Ovary (tissue), 9 donors: ENCODE data around the gene GLI3. TPM values are rescaled to one million over a fixed set of nuclear protein-coding genes. Genes with fewer than 3 reads are reported as not detected.

Experiments used
- DNase-seq, 5 donors: peaks; one replicate each; pipeline ENCODE4 v3.0.0-alpha.2; 2019 to 2020
- H3K27ac ChIP-seq, 2 donors: fragments of 200-600 bp; one replicate each; pipeline versions ENCODE4 v1.5.1 to v1.8.0; 2019 to 2022
- H3K27me3 ChIP-seq: fragments of 200-600 bp; one replicate; pipeline ENCODE4 v1.8.0; 2022
- H3K36me3 ChIP-seq: fragments of 200-600 bp; sonication (generic); one replicate; pipeline ENCODE4 v1.5.1; 2019
- H3K4me1 ChIP-seq: one replicate; pipeline ENCODE4 v1.8.1; 2013; ENCODE audit warnings: mild to moderate bottlenecking, moderate library complexity; ENCODE audit not compliant: insufficient read depth
- H3K4me3 ChIP-seq: fragments of 200-600 bp; sonication (generic); one replicate; pipeline ENCODE4 v1.5.1; 2017
- H3K9me3 ChIP-seq, 2 donors: fragments of 200-600 bp in 1 of 2; sonication (generic) in 1 of 2; one replicate each; pipeline versions ENCODE4 v1.5.1 to v1.8.1; 2013 to 2019; ENCODE audit warnings: mild to moderate bottlenecking in 1 of 2, moderate library complexity in 1 of 2
- EP300 ChIP-seq: sonication (generic); formaldehyde crosslinking; IDR thresholded peaks from one replicate; pipeline ENCODE4 v1.6.1; 2017; ENCODE audit warnings: antibody characterized with exemption
- POLR2A ChIP-seq: fragments of 450-650 bp; IDR thresholded peaks from one replicate; pipeline ENCODE4 v1.6.1; 2017; ENCODE audit warnings: antibody characterized with exemption, mild to moderate bottlenecking, moderate library complexity
- WGBS, 3 donors: extraction: QIAGEN DNeasy Blood & Tissue Kit in 1 of 3; methylation state at CpG; one replicate each; pipeline versions ENCODE4 v1.1.5 to v1.1.7; 2013 to 2017; 5-methylcytosine and 5-hydroxymethylcytosine counted together
- intact Hi-C, 4 donors: fragments of 100-400 bp; cut with DNase I; formaldehyde crosslinking; loops; one replicate each; pipeline versions ENCODE4 v1.11.0 to v1.15.1; 2022 to 2023
- polyA plus RNA-seq, 2 donors: library from polyadenylated mRNA; stranded (reverse); fragments of 200-250 nt in 1 of 2; fragments of 350-450 nt in 1 of 2; fragmentation: Illumina TruSeq in 1 of 2; extraction: RNeasy Lipid Tissue Mini Kit (QIAGEN cat#74804) in 1 of 2; gene quantifications; one replicate each; pipeline ENCODE4 v1.2.3, GENCODE V29; 2013 to 2014
- total RNA-seq, 7 donors: library from RNA; depleted of rRNA in 2 of 7; stranded (reverse); fragments of >200 nt in 2 of 7; fragmentation: NEBNext Ultra II Directional in 3 of 7; extraction: Animal tissue kit (Norgen Biotek cat#: 25700) in 3 of 7; gene quantifications; one replicate each; pipeline versions ENCODE4 v1.1.0 to v1.2.4, GENCODE V29; 2016 to 2023
- TF ChIP-seq, protein P1 (sequence below), 3 donors: fragments of 450-650 bp in 2 of 3; fragments of 200-600 bp in 1 of 3; IDR thresholded peaks; one replicate each; pipeline versions ENCODE4 v1.5.1 to v1.8.0; 2016 to 2022; ENCODE audit warnings: antibody characterized with exemption in 3 of 3, mild to moderate bottlenecking in 1 of 3
- donor health status: DM: no; HTN: no; CAD: no; lungs with moderate emphysema.
- donor health status: DM: no; HTN: no; CAD: no.
- donor health status: Bipolar disorder and iron deficiency.
- donor health status: DM: yes; HTN: yes; CAD: no.
- donor health status: DM: no; HTN: no; CAD: no.
- donor health status: DM: yes; HTN: yes; CAD: no.

Gene GLI3
- total and polyA plus RNA-seq, 9 donors = 9.5 to 67.1 (median 50.5) TPM

DNA sequence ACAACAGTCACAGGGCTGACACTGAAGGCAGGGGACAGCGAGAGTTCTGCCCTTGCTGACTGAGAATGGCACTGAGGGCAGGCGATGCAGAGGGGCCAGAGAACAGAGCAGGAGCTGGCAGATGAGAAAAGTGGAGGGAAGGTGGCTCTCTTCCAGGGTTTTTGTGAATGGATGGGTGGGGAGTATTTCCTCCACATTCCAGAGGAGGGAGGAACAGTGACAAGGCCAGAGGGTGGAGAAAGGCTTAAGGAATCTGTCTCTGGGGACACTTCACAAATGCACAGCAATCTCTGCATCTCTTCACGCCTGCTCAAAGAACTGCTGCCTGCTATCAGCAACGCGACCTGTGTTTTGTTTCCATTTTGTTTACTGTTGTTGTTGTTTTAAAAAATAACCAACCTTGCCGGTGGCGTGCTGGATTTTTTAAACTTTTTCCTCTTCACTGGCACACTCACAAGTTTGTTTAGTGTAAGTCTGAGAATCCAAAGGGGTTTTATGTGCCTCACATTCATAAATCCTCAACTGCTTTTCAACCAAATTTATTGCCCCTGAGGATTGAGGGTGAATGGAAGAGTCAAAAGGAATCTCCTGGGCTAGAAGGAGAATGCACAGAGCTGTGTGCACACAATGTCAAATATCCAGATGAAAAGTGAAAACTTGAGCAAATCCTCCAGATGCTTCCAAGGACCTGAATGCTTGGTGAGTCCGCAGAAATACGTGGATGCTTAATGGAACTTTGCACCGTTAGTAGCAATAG, 129.3 kb downstream of the GLI3 start:
- H3K36me3 ChIP-seq = no peaks in the 10 kb centered on the region
- intact Hi-C loops = no loop called here
- no peaks in the 10 kb centered on the region for H3K9me3 ChIP-seq
- H3K27ac ChIP-seq = no peak overlapping the region
- WGBS, 3 donors = 53 to 54% (median 54%) methylated on average over 10 of the region's 10 CpGs
- H3K27me3 ChIP-seq = no peaks in the 10 kb centered on the region
- peaks cover 4% of the 10 kb centered on the region for H3K4me1 ChIP-seq
- TF ChIP-seq, protein P1, sequence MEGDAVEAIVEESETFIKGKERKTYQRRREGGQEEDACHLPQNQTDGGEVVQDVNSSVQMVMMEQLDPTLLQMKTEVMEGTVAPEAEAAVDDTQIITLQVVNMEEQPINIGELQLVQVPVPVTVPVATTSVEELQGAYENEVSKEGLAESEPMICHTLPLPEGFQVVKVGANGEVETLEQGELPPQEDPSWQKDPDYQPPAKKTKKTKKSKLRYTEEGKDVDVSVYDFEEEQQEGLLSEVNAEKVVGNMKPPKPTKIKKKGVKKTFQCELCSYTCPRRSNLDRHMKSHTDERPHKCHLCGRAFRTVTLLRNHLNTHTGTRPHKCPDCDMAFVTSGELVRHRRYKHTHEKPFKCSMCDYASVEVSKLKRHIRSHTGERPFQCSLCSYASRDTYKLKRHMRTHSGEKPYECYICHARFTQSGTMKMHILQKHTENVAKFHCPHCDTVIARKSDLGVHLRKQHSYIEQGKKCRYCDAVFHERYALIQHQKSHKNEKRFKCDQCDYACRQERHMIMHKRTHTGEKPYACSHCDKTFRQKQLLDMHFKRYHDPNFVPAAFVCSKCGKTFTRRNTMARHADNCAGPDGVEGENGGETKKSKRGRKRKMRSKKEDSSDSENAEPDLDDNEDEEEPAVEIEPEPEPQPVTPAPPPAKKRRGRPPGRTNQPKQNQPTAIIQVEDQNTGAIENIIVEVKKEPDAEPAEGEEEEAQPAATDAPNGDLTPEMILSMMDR (IDR thresholded peaks at IDR 0.05) = no peak
- TF ChIP-seq POLR2A (no peak), EP300 (no peak)
- no peak overlapping the region for H3K4me3 ChIP-seq
- no peak for DNase-seq

DNA sequence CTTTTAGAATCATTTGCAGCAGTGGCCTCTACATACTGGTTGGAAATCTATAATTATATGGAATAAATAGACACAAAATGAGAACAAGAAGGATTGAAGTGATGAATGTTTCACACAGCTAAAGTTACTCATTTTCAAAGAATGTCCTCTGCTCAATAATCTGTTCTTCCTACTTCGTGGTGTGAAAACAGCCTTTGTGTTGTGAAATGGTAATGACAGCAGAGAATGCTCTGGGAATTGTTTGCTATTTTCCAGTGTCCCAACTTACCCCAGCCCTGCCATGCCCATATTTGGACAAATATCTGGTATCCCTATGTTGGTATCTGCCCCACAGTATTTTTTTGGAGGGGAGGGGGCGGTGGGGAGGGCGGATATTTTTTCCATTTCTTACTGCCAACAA, 130.4 kb downstream of the GLI3 start:
- peaks cover 4% of the 10 kb centered on the region for H3K4me1 ChIP-seq
- intact Hi-C loops = no loop called here
- H3K27me3 ChIP-seq = no peaks in the 10 kb centered on the region
- DNase-seq = no peak
- TF ChIP-seq POLR2A (no peak), EP300 (no peak)
- TF ChIP-seq, protein P1 (IDR thresholded peaks at IDR 0.05) = no peak
- no peaks in the 10 kb centered on the region for H3K36me3 ChIP-seq
- H3K27ac ChIP-seq = no peak overlapping the region
- H3K4me3 ChIP-seq = no peak overlapping the region
- no peaks in the 10 kb centered on the region for H3K9me3 ChIP-seq
- 70 to 78% (median 78%) methylated on average over 3 of the region's 3 CpGs for WGBS, 3 donors

DNA sequence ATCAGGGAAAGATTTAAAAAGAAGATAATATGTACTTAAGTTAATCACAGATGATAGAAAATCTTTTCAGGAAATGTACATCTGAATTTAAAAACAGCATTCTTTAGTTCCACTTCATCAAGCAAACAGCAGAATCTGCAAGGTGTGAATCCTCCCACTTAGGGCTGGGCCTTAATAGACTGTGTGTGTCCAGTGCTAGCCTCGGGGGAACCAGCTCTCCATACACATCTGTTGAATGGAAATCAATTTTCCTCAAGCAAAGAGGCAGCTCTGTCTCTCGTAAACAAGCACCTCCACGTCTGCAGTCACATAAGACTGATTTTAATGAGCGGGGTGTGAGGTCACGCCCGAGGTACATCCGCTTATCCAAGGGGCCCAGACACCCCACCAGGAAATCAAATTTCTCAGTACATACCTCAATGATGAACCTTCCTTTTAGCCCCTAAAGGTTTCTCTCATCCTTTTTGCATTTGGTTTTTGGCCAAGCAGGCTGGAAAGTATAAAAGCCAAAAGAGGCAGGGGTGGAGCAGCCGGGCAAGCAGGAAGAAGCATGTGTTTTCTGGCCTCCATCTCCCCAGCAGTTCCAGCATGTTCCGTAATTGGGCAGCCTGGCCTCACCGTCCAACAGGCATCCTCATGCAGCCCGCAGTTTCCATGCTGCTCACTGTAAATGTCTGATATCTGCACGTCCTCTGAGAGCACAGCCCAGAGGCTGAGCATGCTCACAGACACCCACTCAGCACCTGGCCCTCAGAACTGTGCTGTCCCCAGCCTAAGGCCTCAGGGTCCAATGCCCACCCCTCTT, 131.3 kb downstream of the GLI3 start:
- Histone ChIP-seq H3K36me3 (no peaks in the 10 kb centered on the region), H3K9me3 (no peaks in the 10 kb centered on the region), H3K27ac (no peak overlapping the region), H3K27me3 (no peaks in the 10 kb centered on the region), H3K4me1 (peaks cover 4% of the 10 kb centered on the region), H3K4me3 (no peak overlapping the region)
- no peak for DNase-seq
- no peak for TF ChIP-seq POLR2A
- TF ChIP-seq, protein P1 (IDR thresholded peaks at IDR 0.05) = no peak
- TF ChIP-seq EP300 = no peak
- WGBS, 3 donors = 74 to 78% (median 75%) methylated on average over 11 to 12 of the region's 12 CpGs
- intact Hi-C loops = no loop called here

DNA sequence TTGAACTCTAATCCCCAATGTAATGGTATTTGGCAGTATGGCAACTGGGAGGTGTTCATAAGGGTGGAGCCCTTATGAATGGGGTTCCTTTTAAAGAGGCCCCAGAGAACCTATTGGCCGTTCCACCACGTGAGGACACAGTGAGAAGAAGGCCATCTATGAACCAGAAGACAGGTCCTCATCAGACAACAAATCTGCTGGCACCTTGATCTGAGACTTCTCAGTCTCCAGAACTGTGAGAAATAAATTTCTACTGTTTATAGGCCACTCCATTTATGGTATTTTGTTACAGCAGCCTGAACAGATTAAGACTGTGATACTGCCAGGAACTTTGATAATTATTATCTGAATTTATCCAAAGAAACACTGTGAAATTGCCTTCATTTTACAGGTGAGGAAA, 132.3 kb downstream of the GLI3 start:
- WGBS, 3 donors = 91 to 96% (median 94%) methylated on average over 2 of the region's 2 CpGs
- H3K36me3 ChIP-seq = no peaks in the 10 kb centered on the region
- TF ChIP-seq, protein P1 (IDR thresholded peaks at IDR 0.05) = no peak
- no peak for TF ChIP-seq POLR2A
- TF ChIP-seq EP300 = no peak
- intact Hi-C loops = no loop called here
- DNase-seq = no peak
- no peak overlapping the region for H3K27ac ChIP-seq
- H3K4me3 ChIP-seq = no peak overlapping the region
- H3K9me3 ChIP-seq = no peaks in the 10 kb centered on the region
- peaks cover 2% of the 10 kb centered on the region for H3K4me1 ChIP-seq
- no peaks in the 10 kb centered on the region for H3K27me3 ChIP-seq
